Activated T-helper 17 cell treated with anti-CD3 and anti-CD28 coated beads, Interleukin-2, amount 50 U/mL, for 72 hours (primary cell): Measurements from ENCODE around the gene RIPOR3. TPM values are rescaled to one million over a fixed set of nuclear protein-coding genes. Genes with fewer than 3 reads are reported as not detected.
A peak's percentile ranks its signal among the peaks of the same experiment; 100 is the strongest.

ENCODE experiments used
- ATAC-seq: fragments of 150-1000 bp; cut with Tn5 transposase; replicated peaks from 2 replicates; pipeline ENCODE4 v1.10.0; 2021; ENCODE audit warnings: mild to moderate bottlenecking, moderate library complexity
- H3K27ac Mint-ChIP-seq: one replicate; pipeline ENCODE4 v1.8.0; 2022; ENCODE audit warnings: mixed read lengths
- H3K27me3 Mint-ChIP-seq: one replicate; pipeline ENCODE4 v1.8.0; 2022; ENCODE audit warnings: mixed read lengths
- H3K36me3 Mint-ChIP-seq: one replicate; pipeline ENCODE4 v1.8.0; 2022; ENCODE audit warnings: low read depth, mild to moderate bottlenecking, mixed read lengths
- H3K4me1 Mint-ChIP-seq: one replicate; pipeline ENCODE4 v1.8.0; 2022; ENCODE audit warnings: mixed read lengths
- H3K4me3 Mint-ChIP-seq: one replicate; pipeline ENCODE4 v1.8.0; 2022; ENCODE audit warnings: mild to moderate bottlenecking, mixed read lengths
- H3K9me3 Mint-ChIP-seq: one replicate; pipeline ENCODE4 v1.8.0; 2022; ENCODE audit warnings: mixed read lengths
- total RNA-seq, 2 donors: library from RNA; stranded (reverse); gene quantifications; one replicate each; pipeline ENCODE4 v1.2.3, GENCODE V29; 2022

Gene RIPOR3
- total RNA-seq, 2 donors from 2014 or later, result not detected

DNA sequence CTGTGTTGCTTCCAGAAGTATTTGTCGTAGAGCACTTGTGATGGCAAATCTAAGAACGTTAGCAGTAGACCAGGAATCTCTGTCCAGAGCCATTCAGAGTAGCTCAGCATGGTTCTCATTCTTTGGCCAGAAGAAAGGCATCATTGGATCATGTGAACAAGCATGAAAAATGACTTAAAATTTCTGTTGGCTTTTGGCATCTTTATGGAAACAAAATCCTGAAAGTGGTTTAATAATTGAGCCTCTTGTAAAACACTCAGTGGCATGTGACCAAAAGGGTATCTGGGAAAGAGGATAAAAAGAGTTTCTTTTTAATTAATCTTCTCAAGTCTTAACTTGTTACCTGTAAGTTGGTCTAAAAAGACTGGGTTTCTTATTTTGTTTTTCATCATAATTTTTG lies 126.0 kb downstream of the RIPOR3 start:
- Mint-ChIP-seq H3K9me3 (no peaks in the 10 kb centered on the region), H3K4me3 (peak overlapping the region; percentile 73), H3K36me3 (peaks cover 97% of the 10 kb centered on the region), H3K27me3 (no peaks in the 10 kb centered on the region), H3K27ac (peak overlapping the region; percentile 86), H3K4me1 (peaks cover 71% of the 10 kb centered on the region)
- ATAC-seq, result no peak

DNA sequence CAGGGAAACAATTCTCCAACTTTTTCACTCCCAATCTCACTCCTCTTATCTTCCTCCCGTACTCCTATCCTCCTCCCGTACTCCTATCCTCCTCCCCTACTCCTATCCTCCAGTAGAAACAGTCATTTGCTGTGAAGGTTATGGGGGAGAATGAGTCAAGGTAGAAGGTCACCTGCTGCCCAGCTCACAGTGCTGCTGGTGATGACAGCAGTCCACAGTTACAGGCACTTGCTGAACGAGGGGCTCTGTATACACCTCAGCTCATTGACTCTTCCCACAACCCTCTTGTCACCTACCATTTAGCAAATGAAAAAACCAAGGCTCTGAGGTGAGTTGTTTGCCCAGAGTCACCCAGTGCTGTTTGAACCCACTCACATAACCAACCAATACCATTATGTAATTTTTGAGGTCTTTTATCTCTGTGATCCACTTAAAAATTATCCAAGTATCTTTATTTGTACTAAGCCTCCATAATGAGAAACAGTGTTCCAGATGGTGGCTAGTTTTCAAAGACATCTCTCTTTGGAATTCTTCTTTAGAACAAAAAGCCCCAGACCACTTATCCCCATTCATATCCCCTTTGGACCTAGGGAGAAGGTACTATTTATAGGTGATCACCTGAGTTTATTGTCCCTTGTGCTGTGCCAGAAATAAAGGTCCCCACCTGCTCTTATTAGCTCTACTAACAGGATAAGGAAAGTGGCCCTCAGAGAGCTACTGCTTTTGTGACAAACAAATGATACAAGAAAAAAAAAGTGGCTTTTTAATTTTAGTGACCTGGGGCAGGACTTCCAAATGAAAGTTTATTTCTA lies 128.0 kb downstream of the RIPOR3 start:
- H3K27me3 Mint-ChIP-seq, result no peaks in the 10 kb centered on the region
- H3K9me3 Mint-ChIP-seq, result no peaks in the 10 kb centered on the region
- ATAC-seq, result peak; percentile 23
- peak overlapping the region; percentile 73 for H3K4me3 Mint-ChIP-seq
- peak overlapping the region; percentile 99 for H3K27ac Mint-ChIP-seq
- peaks cover 94% of the 10 kb centered on the region for H3K36me3 Mint-ChIP-seq
- H3K4me1 Mint-ChIP-seq, result peaks cover 66% of the 10 kb centered on the region

DNA sequence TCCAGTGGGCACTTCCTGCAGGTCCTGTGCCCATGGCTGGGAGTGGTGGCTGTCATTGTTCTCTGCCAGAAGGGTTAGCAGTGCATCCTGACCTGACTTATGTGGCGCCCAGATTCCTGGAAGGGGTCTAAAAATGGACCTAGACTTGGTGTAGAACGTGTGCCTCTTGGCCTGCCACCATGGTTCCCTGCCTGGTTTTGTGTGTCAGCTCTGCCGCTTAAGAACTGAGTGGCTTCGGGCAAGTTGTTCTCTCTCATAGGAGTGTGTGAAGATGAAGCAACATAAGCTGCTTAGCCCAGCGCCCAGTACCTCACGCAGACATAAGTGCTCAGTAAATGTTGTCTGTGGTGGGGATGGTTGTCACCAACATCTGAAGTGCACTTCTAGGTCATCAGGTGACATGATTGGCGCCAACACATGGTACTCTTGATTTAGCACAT lies 129.1 kb downstream of the RIPOR3 start:
- peak overlapping the region; percentile 94 for H3K4me3 Mint-ChIP-seq
- no peaks in the 10 kb centered on the region for H3K9me3 Mint-ChIP-seq
- no peaks in the 10 kb centered on the region for H3K27me3 Mint-ChIP-seq
- peaks cover 55% of the 10 kb centered on the region for H3K4me1 Mint-ChIP-seq
- H3K36me3 Mint-ChIP-seq, result peaks cover 94% of the 10 kb centered on the region
- ATAC-seq, result no peak
- H3K27ac Mint-ChIP-seq, result peak overlapping the region; percentile 99

DNA sequence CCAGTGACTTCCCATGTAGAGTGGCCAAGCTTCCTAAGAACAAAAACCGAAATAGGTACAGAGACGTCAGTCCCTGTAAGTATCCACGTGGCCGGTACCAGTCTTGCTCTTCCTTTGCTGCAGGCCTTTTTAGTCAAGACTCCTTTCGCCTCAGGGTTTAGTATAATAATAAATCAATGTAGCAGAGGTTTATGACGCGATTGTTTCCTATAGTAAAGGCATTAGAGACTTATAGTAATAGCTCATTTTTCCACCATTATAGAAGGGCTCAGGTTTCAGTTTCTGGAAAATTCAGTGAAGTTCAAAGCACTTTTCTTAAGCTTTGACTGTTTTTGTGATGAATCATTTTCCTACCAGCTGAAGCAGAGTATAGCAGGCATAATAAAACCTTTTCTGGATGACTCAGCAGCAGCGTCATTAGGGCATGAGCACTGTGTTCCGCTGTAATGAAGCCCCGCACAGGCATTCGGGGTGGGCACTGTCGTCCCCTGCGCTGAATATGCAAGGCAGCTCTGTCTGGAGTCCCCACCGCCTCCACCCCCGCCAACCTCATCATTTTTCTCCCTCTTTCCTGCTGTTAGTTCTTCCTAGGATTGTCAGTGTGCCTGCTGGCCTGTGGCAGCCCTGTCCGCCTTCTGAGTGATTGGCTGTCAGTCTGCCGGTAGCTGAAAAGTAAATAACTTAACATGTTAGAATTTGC lies 129.8 kb downstream of the RIPOR3 start:
- Mint-ChIP-seq H3K27ac (peak overlapping the region; percentile 99), H3K36me3 (peaks cover 89% of the 10 kb centered on the region), H3K4me1 (peaks cover 49% of the 10 kb centered on the region), H3K9me3 (no peaks in the 10 kb centered on the region), H3K27me3 (no peaks in the 10 kb centered on the region), H3K4me3 (peak overlapping the region; percentile 94)
- peak; percentile 85 for ATAC-seq

DNA sequence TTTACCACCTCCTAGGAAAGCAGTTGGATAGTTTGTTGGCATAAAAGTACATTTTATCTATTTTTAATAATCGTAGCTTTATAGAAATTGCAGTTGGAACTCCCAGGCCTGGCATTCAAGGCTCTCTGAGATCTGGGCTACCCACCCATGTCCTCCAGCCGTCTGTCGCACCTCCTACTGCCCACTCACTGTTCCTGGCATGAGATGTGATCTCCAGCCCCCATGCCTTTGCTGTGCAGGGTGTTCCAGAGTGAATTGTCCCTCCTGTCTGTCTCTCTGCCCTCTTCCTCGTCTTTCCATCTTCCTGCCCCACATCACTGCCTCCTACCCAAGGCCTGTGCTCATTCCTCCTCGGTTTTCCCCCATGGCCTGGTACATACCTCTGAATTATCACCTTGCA lies 130.5 kb downstream of the RIPOR3 start:
- peaks cover 82% of the 10 kb centered on the region for H3K36me3 Mint-ChIP-seq
- H3K27me3 Mint-ChIP-seq, result no peaks in the 10 kb centered on the region
- no peaks in the 10 kb centered on the region for H3K9me3 Mint-ChIP-seq
- peak overlapping the region; percentile 94 for H3K4me3 Mint-ChIP-seq
- H3K27ac Mint-ChIP-seq, result peak overlapping the region; percentile 99
- H3K4me1 Mint-ChIP-seq, result peaks cover 44% of the 10 kb centered on the region
- peak; percentile 1 for ATAC-seq

DNA sequence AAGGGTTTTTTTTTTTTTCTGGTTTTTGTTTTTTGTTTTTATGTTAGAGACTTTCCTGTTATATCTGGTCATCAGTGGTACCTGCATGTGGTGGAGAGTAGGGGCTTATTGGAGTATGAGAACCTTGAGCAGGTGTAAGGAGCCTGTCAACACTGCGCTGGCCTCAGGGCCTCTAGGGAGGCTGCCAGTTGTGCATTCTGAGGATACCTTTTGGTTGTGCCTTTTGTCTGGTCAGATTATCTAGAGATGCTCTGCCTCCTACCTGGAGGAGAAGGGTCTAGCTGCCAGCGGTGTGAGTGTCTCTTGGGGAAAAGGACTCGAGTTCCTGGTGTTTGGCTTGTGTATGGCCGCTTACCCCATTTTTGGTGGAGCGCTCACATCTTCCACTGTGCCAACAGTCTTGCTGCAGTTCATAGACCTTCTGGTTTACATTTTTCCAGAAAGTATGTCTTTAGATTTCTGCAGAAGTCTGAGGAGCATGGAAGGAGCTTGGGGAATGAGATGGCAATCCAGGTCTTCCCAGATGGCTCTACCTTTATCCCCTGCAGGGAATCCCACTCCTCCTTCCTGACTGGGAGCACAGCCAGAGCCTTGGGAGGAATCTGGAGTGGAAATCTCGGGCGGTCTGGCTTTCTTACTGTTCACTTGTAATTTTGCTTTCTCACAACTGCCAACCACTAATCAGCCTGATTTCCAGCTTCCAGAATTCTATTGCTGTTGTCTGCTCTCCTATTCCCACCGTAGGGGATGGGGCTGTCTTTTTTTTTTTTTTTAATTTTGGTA lies 131.3 kb downstream of the RIPOR3 start:
- Mint-ChIP-seq H3K27me3 (no peaks in the 10 kb centered on the region), H3K4me3 (peak overlapping the region; percentile 94), H3K36me3 (peaks cover 74% of the 10 kb centered on the region), H3K27ac (peak overlapping the region; percentile 99), H3K9me3 (no peaks in the 10 kb centered on the region), H3K4me1 (peaks cover 40% of the 10 kb centered on the region)
- ATAC-seq, result no peak

DNA sequence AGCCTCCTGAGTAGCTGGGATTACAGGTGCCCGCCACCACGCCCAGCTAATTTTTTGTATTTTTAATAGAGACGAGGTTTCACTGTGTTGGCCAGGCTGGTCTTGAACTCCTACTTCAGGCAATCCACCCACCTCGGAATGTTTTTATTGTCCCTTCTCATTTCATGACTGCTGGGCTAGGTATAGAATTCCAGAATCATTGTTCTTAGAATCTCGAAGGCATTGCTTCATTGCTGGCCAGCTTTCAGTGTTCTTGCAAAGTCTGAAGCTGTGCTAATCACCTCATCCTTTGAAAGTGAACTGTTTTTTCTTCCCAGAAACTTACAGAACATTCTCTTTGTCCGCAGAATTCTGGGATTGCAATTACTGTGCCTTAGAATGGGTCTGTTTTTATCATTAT lies 132.2 kb downstream of the RIPOR3 start:
- no peaks in the 10 kb centered on the region for H3K9me3 Mint-ChIP-seq
- no peak for ATAC-seq
- peaks cover 65% of the 10 kb centered on the region for H3K36me3 Mint-ChIP-seq
- peak overlapping the region; percentile 94 for H3K4me3 Mint-ChIP-seq
- H3K27me3 Mint-ChIP-seq, result no peaks in the 10 kb centered on the region
- H3K27ac Mint-ChIP-seq, result peak overlapping the region; percentile 99
- peaks cover 34% of the 10 kb centered on the region for H3K4me1 Mint-ChIP-seq

DNA sequence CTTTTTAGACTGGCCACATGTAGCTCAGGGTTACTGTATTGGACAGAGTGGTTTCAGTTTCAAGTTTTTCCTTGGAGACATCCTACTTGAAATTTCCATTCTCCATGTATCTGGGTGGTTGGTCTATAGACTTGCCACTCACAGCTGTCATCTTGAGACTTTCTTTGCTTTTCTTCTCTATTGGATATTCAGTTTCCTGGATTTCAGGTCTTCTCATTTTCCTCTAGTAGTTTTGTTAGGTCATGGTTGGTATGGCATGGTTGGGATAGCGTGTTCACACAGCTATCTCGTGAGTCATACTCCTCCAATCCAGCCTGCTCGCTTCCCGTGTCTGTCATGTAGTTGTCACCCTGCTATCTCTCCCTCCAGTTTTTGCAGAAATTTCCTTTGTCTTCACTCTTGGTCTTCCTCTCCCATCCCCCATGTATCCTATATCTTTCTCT lies 132.8 kb downstream of the RIPOR3 start:
- no peaks in the 10 kb centered on the region for H3K27me3 Mint-ChIP-seq
- peaks cover 34% of the 10 kb centered on the region for H3K4me1 Mint-ChIP-seq
- peak overlapping the region; percentile 94 for H3K4me3 Mint-ChIP-seq
- H3K9me3 Mint-ChIP-seq, result no peaks in the 10 kb centered on the region
- no peak for ATAC-seq
- peaks cover 59% of the 10 kb centered on the region for H3K36me3 Mint-ChIP-seq
- H3K27ac Mint-ChIP-seq, result no peak overlapping the region

DNA sequence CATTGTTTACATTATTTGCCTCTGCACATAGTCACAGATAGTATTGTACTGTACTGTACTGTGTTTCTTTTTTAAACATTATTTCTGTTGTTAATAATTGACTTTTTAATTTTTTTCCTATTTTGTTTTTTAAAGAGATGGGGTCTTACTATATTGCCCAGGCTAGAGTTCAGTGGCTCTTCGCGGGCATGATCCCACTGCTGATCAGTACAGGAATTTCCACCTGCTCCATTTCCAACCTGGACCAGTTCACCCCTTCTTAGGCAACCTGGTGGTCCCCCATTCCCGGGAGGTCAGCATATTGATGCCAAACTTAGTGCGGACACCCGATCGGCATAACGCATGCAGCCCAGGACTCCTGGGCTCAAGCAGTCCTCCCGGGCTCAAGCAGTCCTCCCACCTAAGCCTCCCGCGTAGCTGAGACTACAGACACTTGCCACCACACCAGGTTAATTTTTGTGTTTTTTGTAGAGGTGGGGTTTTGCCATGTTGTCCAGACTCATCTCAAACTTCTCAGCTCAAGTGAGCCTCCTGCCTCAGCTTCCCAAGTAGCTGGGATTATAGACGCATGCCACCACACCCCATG lies 133.7 kb downstream of the RIPOR3 start:
- Mint-ChIP-seq H3K36me3 (peaks cover 50% of the 10 kb centered on the region), H3K9me3 (no peaks in the 10 kb centered on the region), H3K4me1 (peaks cover 27% of the 10 kb centered on the region), H3K27ac (no peak overlapping the region), H3K4me3 (no peak overlapping the region), H3K27me3 (no peaks in the 10 kb centered on the region)
- no peak for ATAC-seq

DNA sequence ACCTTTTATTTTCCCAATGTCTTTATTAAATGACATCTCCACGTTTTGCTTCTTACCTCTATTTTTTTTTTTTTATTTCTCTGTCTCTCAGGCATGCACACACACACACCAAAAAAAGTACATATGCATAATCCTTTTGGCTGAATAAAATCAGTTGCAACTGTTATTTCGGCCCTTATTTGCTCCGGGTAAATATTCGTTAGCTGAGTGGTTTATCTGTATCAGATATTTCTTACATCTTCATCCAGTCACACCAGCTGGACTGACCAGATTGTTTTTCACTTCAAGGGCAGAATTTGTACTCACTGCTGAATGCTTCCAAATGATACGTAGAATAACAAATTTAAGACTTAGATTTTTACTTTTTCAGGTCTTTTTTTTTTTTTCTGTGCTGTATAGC lies 135.7 kb downstream of the RIPOR3 start:
- Mint-ChIP-seq H3K4me3 (no peak overlapping the region), H3K4me1 (peaks cover 22% of the 10 kb centered on the region), H3K27ac (no peak overlapping the region), H3K9me3 (no peaks in the 10 kb centered on the region), H3K27me3 (no peaks in the 10 kb centered on the region), H3K36me3 (peaks cover 30% of the 10 kb centered on the region)
- no peak for ATAC-seq

DNA sequence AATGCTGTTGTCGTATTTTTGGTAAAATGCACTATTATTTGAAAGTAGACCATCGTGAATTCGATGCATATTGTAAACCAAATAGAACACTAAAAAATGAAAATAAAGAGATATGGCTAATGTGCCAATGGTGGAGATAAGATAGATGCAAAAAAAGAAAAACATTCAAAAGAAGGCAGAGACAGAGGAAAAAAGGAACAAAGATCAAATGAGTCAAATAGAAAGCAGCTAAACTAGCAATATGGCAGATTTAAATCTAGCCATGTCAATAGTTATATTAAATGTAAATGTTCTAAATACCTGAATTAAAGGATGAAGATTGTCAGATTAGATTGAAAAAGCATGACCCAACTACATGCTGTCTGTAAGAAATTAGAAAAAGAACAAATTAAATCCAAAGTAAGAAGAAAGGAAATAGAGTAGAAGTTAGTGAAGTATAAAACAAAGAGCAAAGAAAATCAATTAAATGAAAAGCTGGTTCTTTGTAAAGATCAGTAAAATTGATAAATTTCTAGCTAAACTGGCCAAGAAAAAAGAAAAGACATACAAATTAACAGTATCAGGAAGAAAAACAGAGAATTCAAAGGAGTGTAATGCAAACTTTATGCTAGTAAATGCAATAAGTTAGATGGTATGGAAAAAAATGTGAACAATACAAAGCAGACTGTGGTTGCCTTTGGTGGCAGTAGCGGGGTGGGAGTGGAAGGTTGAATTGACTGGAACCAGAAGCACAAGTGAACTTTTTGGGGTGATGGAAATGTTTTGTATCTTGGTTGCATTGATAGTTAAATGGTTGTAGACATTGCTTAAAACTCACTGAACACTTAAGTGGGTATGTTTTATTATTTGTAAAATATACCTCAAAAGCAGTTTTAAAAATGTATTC lies 136.4 kb downstream of the RIPOR3 start:
- peaks cover 23% of the 10 kb centered on the region for H3K4me1 Mint-ChIP-seq
- H3K36me3 Mint-ChIP-seq, result peaks cover 29% of the 10 kb centered on the region
- ATAC-seq, result peak; percentile 33
- H3K4me3 Mint-ChIP-seq, result no peak overlapping the region
- no peaks in the 10 kb centered on the region for H3K9me3 Mint-ChIP-seq
- no peaks in the 10 kb centered on the region for H3K27me3 Mint-ChIP-seq
- no peak overlapping the region for H3K27ac Mint-ChIP-seq

DNA sequence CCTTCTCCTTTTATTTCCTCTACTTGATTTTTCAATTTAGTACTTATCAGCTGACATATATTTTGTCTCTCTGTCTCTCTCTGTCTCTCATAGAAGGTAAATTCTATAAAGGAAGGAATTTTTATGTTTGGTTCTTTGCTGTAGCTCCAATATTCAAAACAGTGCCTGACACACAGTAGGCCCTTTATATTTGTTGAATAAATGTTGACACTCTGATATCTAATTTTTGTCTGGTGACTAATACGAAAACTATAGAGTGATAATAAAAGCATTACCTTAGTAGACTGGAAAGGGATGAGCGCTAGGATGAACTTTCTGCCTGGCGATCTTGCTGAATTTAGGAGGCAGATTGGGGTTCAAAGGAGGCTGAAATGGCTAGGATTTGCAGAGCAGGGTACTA lies 138.4 kb downstream of the RIPOR3 start:
- no peaks in the 10 kb centered on the region for H3K27me3 Mint-ChIP-seq
- no peak overlapping the region for H3K27ac Mint-ChIP-seq
- no peaks in the 10 kb centered on the region for H3K9me3 Mint-ChIP-seq
- H3K36me3 Mint-ChIP-seq, result peaks cover 9% of the 10 kb centered on the region
- peaks cover 28% of the 10 kb centered on the region for H3K4me1 Mint-ChIP-seq
- ATAC-seq, result no peak
- no peak overlapping the region for H3K4me3 Mint-ChIP-seq

DNA sequence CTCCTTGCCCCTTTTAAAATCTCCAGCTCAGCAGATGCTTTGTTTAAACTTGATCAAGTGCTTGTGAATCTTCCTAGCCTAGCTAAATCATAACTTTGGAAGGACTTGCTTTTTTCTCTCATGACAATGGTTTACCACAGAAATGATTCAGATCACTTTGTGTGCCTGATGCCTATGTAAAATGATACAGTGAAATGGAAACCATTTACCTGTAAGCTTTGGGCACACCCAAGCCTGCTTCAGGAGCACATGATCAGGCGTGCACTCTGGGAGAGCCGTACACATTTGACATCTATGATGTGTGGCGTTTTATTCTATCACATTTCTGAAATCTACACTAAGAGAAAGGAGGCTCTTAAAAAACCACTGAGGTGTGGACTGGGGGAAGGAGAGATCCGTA lies 140.1 kb downstream of the RIPOR3 start:
- H3K4me1 Mint-ChIP-seq, result peaks cover 38% of the 10 kb centered on the region
- ATAC-seq, result peak; percentile 86
- no peaks in the 10 kb centered on the region for H3K36me3 Mint-ChIP-seq
- H3K27ac Mint-ChIP-seq, result no peak overlapping the region
- H3K9me3 Mint-ChIP-seq, result no peaks in the 10 kb centered on the region
- no peak overlapping the region for H3K4me3 Mint-ChIP-seq
- no peaks in the 10 kb centered on the region for H3K27me3 Mint-ChIP-seq
